ENCODE data around the gene SIGLEC14.

DNA sequence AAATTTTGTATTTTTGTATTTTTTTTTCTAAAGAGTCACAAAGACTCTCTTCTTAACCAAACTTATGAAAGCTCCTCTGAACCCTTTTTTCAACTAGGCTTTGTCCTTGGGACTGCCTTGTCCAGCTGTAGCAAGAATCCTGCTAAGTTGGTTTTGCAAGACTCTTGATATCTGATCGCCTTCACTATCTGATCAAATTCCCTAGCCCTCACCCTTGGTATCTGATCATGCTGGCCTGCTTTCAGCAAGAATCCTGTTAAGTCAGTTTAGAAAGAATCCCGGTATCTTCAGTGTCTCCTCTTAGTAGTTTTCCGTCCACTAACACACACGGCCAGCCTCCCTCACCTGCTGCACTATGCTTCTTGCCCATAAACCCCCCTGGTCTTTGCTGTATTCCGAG is 14.5 kb downstream of the SIGLEC14 start:
- TF ChIP-seq EZH2 (IDR thresholded peaks at IDR 0.05) (no peak), POLR2AphosphoS5 (IDR thresholded peaks at IDR 0.05; ENCODE audit: borderline replicate concordance, low read depth, low read length) (no peak), FOXP2 (optimal IDR thresholded peaks at IDR 0.05; ENCODE audit: control extremely low read depth, extremely low read length, insufficient read depth) (no peak)

All from SK-N-MC (cell line).